ENCODE measurements around the gene TMEM184A. TPM values are rescaled to one million over a fixed set of nuclear protein-coding genes. Genes with fewer than 3 reads are reported as not detected.

The TMEM184A gene
- total and polyA plus RNA-seq, 10 of the 15 experiments (the other 5 are each of a cell fraction or from before 2014, with no cell fraction given), result 0.04 to 0.15 TPM; not detected in 8

- TF ChIP-seq ZBTB33 (IDR thresholded peaks at IDR 0.05) (no peak), RUNX3 (IDR thresholded peaks at IDR 0.05; ENCODE audit: low read length) (no peak), REST (IDR thresholded peaks at IDR 0.05; ENCODE audit: low read depth, low read length) (no peak), NFYA (IDR thresholded peaks at IDR 0.05; ENCODE audit: borderline replicate concordance, low read depth, low read length) (no peak), MTA3 (IDR thresholded peaks at IDR 0.05; ENCODE audit: borderline replicate concordance, low read length) (no peak), MXI1 (IDR thresholded peaks at IDR 0.05; ENCODE audit: low read depth, low read length) (no peak)
Measured at GRCh38 chr7:1543826-1544177, 12.2 kb downstream of the TMEM184A start (continued).

All from GM12878 (cell line).